CD14-positive monocyte (primary cell): ENCODE measurements around the gene SEPTIN8. TPM values are rescaled to one million over a fixed set of nuclear protein-coding genes. Genes with fewer than 3 reads are reported as not detected.

Source experiments
- DNase-seq, 3 donors: peaks; one replicate each; pipeline ENCODE4 v3.0.0-alpha.2; 2011 to 2022
- H2AFZ ChIP-seq: 2 replicates; pipeline ENCODE4 v1.6.0; 2012; ENCODE audit warnings: mild to moderate bottlenecking, low read depth, low read length, inconsistent platforms; ENCODE audit not compliant: insufficient read depth, poor library complexity, severe bottlenecking
- H3K27ac ChIP-seq, 2 donors: 1 replicate in 1 of 2; 2 replicates in 1 of 2; pipeline ENCODE4 v1.5.1; 2012 to 2013; ENCODE audit warnings: low read length in 2 of 2, control low read depth in 1 of 2, inconsistent platforms in 1 of 2, low read depth in 1 of 2, mild to moderate bottlenecking in 1 of 2
- H3K27me3 ChIP-seq, 2 donors: one replicate each; pipeline versions ENCODE4 v1.6.0 to v1.6.1; 2011 to 2013; ENCODE audit warnings: low read length in 2 of 2; ENCODE audit not compliant: control insufficient read depth in 2 of 2, insufficient read depth in 2 of 2
- H3K36me3 ChIP-seq, 2 donors: replicated peaks in 1 of 2; 1 replicate in 1 of 2; 2 replicates in 1 of 2; pipeline versions ENCODE4 v1.5.1 to v1.6.1; 2012 to 2013; ENCODE audit warnings: low read length in 2 of 2, control low read depth in 1 of 2, inconsistent platforms in 1 of 2, mild to moderate bottlenecking in 1 of 2; ENCODE audit not compliant: insufficient read depth in 2 of 2, control insufficient read depth in 1 of 2
- H3K4me1 ChIP-seq, 2 donors: 1 replicate in 1 of 2; 2 replicates in 1 of 2; pipeline versions ENCODE4 v1.5.1 to v1.6.1; 2012 to 2013; ENCODE audit warnings: low read length in 2 of 2, control low read depth in 1 of 2, inconsistent platforms in 1 of 2, mild to moderate bottlenecking in 1 of 2, moderate library complexity in 1 of 2; ENCODE audit not compliant: insufficient read depth in 2 of 2, control insufficient read depth in 1 of 2
- H3K4me2 ChIP-seq: replicated peaks from 2 replicates; pipeline ENCODE3; 2012; ENCODE audit warnings: low read length, moderate library complexity, mild to moderate bottlenecking; ENCODE audit not compliant: poor library complexity, severe bottlenecking; ENCODE audit errors: extremely low read depth
- H3K4me3 ChIP-seq, 3 experiments: fragments of 200-600 bp in 1 of 3; sonication (generic) in 1 of 3; replicated peaks in 1 of 3; 1 replicate in 2 of 3; 2 replicates in 1 of 3; pipeline ENCODE4 v1.5.1; 2011 to 2013; ENCODE audit warnings: low read length in 3 of 3, mild to moderate bottlenecking in 3 of 3, control low read depth in 2 of 3, low read depth in 2 of 3, inconsistent platforms in 1 of 3, moderate library complexity in 1 of 3
- H3K79me2 ChIP-seq: 2 replicates; pipeline ENCODE4 v1.6.0; 2012; ENCODE audit warnings: mild to moderate bottlenecking, control low read depth, inconsistent platforms, low read length, moderate library complexity; ENCODE audit not compliant: insufficient read depth
- H3K9ac ChIP-seq: 2 replicates; pipeline ENCODE4 v1.6.0; 2017; ENCODE audit warnings: low read length, mild to moderate bottlenecking; ENCODE audit not compliant: insufficient read depth, poor library complexity, severe bottlenecking
- H3K9me3 ChIP-seq, 2 donors: replicated peaks in 1 of 2; 1 replicate in 1 of 2; 2 replicates in 1 of 2; pipeline versions ENCODE4 v1.5.1 to v1.6.1; 2012 to 2013; ENCODE audit warnings: low read length in 2 of 2, control low read depth in 1 of 2; ENCODE audit not compliant: control insufficient read depth in 1 of 2, insufficient read depth in 1 of 2
- H4K20me1 ChIP-seq: 2 replicates; pipeline ENCODE4 v1.6.0; 2012; ENCODE audit warnings: mild to moderate bottlenecking, low read length, control low read depth, moderate library complexity; ENCODE audit not compliant: insufficient read depth
- H3K27ac Mint-ChIP-seq, 7 donors: one replicate each; pipeline ENCODE4 v1.8.0; 2020; ENCODE audit warnings: mild to moderate bottlenecking in 7 of 7, mixed read lengths in 7 of 7, moderate library complexity in 6 of 7, inconsistent platforms in 2 of 7
- H3K27me3 Mint-ChIP-seq, 3 donors: one replicate each; pipeline ENCODE4 v1.8.0; 2021 to 2022; ENCODE audit warnings: low read depth in 3 of 3, mild to moderate bottlenecking in 3 of 3, mixed read lengths in 3 of 3, moderate library complexity in 3 of 3, inconsistent platforms in 1 of 3
- H3K36me3 Mint-ChIP-seq, 2 donors: one replicate each; pipeline ENCODE4 v1.8.0; 2020; ENCODE audit warnings: mixed read lengths in 2 of 2, inconsistent platforms in 1 of 2, mild to moderate bottlenecking in 1 of 2
- H3K4me1 Mint-ChIP-seq: one replicate; pipeline ENCODE4 v1.8.0; 2020; ENCODE audit warnings: mild to moderate bottlenecking, mixed read lengths
- H3K4me3 Mint-ChIP-seq, 2 donors: one replicate each; pipeline ENCODE4 v1.8.0; 2020; ENCODE audit warnings: mild to moderate bottlenecking in 2 of 2, mixed read lengths in 2 of 2, moderate library complexity in 1 of 2
- H3K9me3 Mint-ChIP-seq, 7 donors: one replicate each; pipeline ENCODE4 v1.8.0; 2020 to 2022; ENCODE audit warnings: mixed read lengths in 7 of 7, mild to moderate bottlenecking in 6 of 7, moderate library complexity in 6 of 7, inconsistent platforms in 2 of 7
- WGBS: methylation state at CpG from one replicate; pipeline ENCODE4 v1.1.5; 2013; ENCODE audit warnings: missing lambda C conversion rate; ENCODE audit not compliant: insufficient coverage; 5-methylcytosine and 5-hydroxymethylcytosine counted together
- intact Hi-C, 2 donors: fragments of 100-400 bp; cut with micrococcal nuclease; formaldehyde crosslinking; loops; one replicate each; pipeline versions ENCODE4 v1.15.0 to v1.15.1; 2023
- polyA plus RNA-seq, 3 donors: library from polyadenylated mRNA; depleted of rRNA in 1 of 3; unstranded in 2 of 3; stranded (reverse) in 1 of 3; fragments of 300-500 nt in 2 of 3; fragments of >200 nt in 1 of 3; fragmentation: Illumina TruSeq in 2 of 3; gene quantifications; 1 replicate in 2 of 3; 2 replicates in 1 of 3; pipeline ENCODE4 v1.2.3, GENCODE V29; 2012 to 2021
- TF ChIP-seq, protein P1 (sequence below): fragments of 200-600 bp; IDR thresholded peaks from one replicate; pipeline ENCODE4 v1.8.0; 2022; ENCODE audit warnings: antibody characterized with exemption, mild to moderate bottlenecking

SEPTIN8 gene
- polyA plus RNA-seq, 3 donors, result 0.36 to 5.0 (median 0.54) TPM

DNA sequence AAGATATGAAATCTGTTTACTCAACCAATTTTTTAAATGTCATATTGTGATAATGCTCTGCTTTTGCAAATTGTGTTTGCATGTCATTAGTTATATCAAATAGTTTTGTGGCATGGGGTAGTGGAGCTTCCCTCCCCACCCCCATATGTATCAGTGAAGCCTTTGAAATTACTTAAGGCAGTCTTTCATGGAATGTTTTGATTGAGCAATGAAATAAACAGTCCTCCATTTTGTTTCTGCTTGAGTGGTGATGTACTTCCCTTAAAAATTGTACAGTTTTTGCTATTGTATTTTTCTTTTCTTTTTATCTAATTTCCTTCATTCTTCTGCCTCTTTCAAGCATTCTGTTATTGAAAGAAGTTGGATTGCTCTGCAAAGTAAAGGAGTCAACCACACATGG, 39.5 kb upstream of the SEPTIN8 start:
- no peak overlapping the region for H3K27ac ChIP-seq
- Mint-ChIP-seq H3K9me3 (peaks cover 0 to 28% (median 11%) of the 10 kb centered on the region in 7 donors), H3K27ac (no peak overlapping the region), H3K4me3 (peak overlapping the region in 1 of 2 donors; percentile 39), H3K27me3 (peaks cover 65 to 74% (median 66%) of the 10 kb centered on the region in 3 donors), H3K36me3 (peaks cover 6 to 14% of the 10 kb centered on the region in 2 donors), H3K4me1 (peaks cover 24% of the 10 kb centered on the region)
- intact Hi-C loops, result loop anchor here in 1 of 2 donors (10.0 kb wide), 1 partner anchor 312 kb away; no protein-coding TSS in a partner anchor
- H3K9ac ChIP-seq, result no peak overlapping the region
- H3K4me2 ChIP-seq, result no peak overlapping the region
- no peak overlapping the region for H2AFZ ChIP-seq
- no peaks in the 10 kb centered on the region for H3K79me2 ChIP-seq
- peaks cover 9% of the 10 kb centered on the region for H4K20me1 ChIP-seq
- H3K27me3 ChIP-seq, result peaks cover 46 to 83% of the 10 kb centered on the region in 2 donors
- no peak overlapping the region for H3K4me3 ChIP-seq
- TF ChIP-seq, protein P1, sequence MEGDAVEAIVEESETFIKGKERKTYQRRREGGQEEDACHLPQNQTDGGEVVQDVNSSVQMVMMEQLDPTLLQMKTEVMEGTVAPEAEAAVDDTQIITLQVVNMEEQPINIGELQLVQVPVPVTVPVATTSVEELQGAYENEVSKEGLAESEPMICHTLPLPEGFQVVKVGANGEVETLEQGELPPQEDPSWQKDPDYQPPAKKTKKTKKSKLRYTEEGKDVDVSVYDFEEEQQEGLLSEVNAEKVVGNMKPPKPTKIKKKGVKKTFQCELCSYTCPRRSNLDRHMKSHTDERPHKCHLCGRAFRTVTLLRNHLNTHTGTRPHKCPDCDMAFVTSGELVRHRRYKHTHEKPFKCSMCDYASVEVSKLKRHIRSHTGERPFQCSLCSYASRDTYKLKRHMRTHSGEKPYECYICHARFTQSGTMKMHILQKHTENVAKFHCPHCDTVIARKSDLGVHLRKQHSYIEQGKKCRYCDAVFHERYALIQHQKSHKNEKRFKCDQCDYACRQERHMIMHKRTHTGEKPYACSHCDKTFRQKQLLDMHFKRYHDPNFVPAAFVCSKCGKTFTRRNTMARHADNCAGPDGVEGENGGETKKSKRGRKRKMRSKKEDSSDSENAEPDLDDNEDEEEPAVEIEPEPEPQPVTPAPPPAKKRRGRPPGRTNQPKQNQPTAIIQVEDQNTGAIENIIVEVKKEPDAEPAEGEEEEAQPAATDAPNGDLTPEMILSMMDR, result no peak
- H3K9me3 ChIP-seq, result peaks cover 4 to 19% of the 10 kb centered on the region in 2 donors
- DNase-seq, result no peak
- no peaks in the 10 kb centered on the region for H3K36me3 ChIP-seq
- peaks cover 8 to 34% of the 10 kb centered on the region in 2 donors for H3K4me1 ChIP-seq

DNA sequence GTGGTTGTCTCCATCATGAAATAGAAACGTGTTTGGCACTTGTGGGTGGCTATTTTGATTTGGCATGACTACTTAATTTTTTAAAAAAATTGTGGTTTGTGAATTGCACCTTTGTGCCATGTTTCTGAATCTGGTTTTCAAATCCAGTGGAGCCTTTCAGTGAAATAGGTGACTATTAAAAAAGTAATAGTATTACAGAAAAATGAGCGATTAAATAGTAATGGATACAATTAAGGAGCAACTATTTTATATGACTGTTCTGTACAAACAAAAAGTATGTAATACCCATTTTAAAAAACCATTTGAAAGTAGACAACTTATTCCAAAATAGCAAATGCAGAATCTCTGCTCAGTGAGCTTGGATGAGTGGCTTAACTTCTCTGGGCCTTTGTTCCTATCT, 39.0 kb upstream of the SEPTIN8 start:
- Histone ChIP-seq H3K9me3 (peaks cover 4 to 19% of the 10 kb centered on the region in 2 donors), H3K4me1 (peaks cover 8 to 34% of the 10 kb centered on the region in 2 donors), H3K4me3 (no peak overlapping the region), H3K27me3 (peaks cover 51 to 83% of the 10 kb centered on the region in 2 donors), H3K27ac (no peak overlapping the region), H3K9ac (no peak overlapping the region), H3K36me3 (no peaks in the 10 kb centered on the region), H2AFZ (no peak overlapping the region), H3K4me2 (no peak overlapping the region), H4K20me1 (peaks cover 5% of the 10 kb centered on the region), H3K79me2 (no peaks in the 10 kb centered on the region)
- no peak overlapping the region for H3K27ac Mint-ChIP-seq
- WGBS, result 100% methylated on average over 1 of the region's 2 CpGs
- no peak for DNase-seq
- H3K27me3 Mint-ChIP-seq, result peaks cover 68 to 74% (median 68%) of the 10 kb centered on the region in 3 donors
- intact Hi-C loops, result loop anchor here in 1 of 2 donors (10.0 kb wide), 1 partner anchor 311 kb away; no protein-coding TSS in a partner anchor
- H3K36me3 Mint-ChIP-seq, result peaks cover 6 to 14% of the 10 kb centered on the region in 2 donors
- peaks cover 24% of the 10 kb centered on the region for H3K4me1 Mint-ChIP-seq
- H3K9me3 Mint-ChIP-seq, result peaks cover 0 to 28% (median 12%) of the 10 kb centered on the region in 7 donors
- TF ChIP-seq, protein P1, result no peak
- H3K4me3 Mint-ChIP-seq, result peak overlapping the region in 1 of 2 donors; percentile 46
